Measurements from ENCODE around the gene ZNF431.

GRCh38 chr19:21127001-21127400 lies 14.8 kb upstream of the ZNF431 start:
- TF ChIP-seq CTCF (IDR thresholded peaks at IDR 0.05) (no peak), EZH2 (IDR thresholded peaks at IDR 0.05; ENCODE audit: borderline replicate concordance, insufficient read depth, low read depth, low read length, poor library complexity, severe bottlenecking) (no peak)
